Vagina (tissue), 2 donors: ENCODE data around the gene AJM1. TPM values are rescaled to one million over a fixed set of nuclear protein-coding genes. Genes with fewer than 3 reads are reported as not detected.
A peak's percentile ranks its signal among the peaks of the same experiment; 100 is the strongest.

ENCODE experiments used
- DNase-seq, 2 donors: peaks; one replicate each; pipeline ENCODE4 v3.0.0-alpha.2; 2017; ENCODE audit errors: extremely low spot score in 2 of 2
- H3K27ac ChIP-seq: fragments of 200-600 bp; sonication (generic); one replicate; pipeline ENCODE4 v1.5.1; 2019
- H3K27me3 ChIP-seq: fragments of 200-600 bp; sonication (generic); one replicate; pipeline ENCODE4 v1.5.1; 2019
- H3K36me3 ChIP-seq, 2 donors: fragments of 200-600 bp; sonication (generic); one replicate each; pipeline ENCODE4 v1.5.1; 2017 to 2019
- H3K4me1 ChIP-seq: fragments of 200-600 bp; sonication (generic); one replicate; pipeline ENCODE4 v1.5.1; 2019
- H3K4me3 ChIP-seq, 2 donors: fragments of 200-600 bp; sonication (generic); 1 replicate in 1 of 2; 2 replicates in 1 of 2; pipeline ENCODE4 v1.5.1; 2016 to 2019
- H3K9me3 ChIP-seq: fragments of 200-600 bp; sonication (generic); one replicate; pipeline ENCODE4 v1.5.1; 2019
- POLR2A ChIP-seq, 2 donors: fragments of 450-650 bp; IDR thresholded peaks; one replicate each; pipeline ENCODE4 v1.6.1; 2017; ENCODE audit warnings: antibody characterized with exemption in 2 of 2, mild to moderate bottlenecking in 2 of 2, moderate library complexity in 2 of 2
- POLR2AphosphoS5 ChIP-seq, 2 donors: sonication (generic); formaldehyde crosslinking; IDR thresholded peaks; one replicate each; pipeline ENCODE4 v1.9.0; 2017; ENCODE audit warnings: antibody characterized with exemption in 2 of 2, mild to moderate bottlenecking in 2 of 2, low read depth in 1 of 2; ENCODE audit not compliant: insufficient read depth in 1 of 2
- intact Hi-C: fragments of 100-400 bp; cut with DNase I; formaldehyde crosslinking; loops from one replicate; pipeline ENCODE4 v1.15.1; 2023
- total RNA-seq: library from RNA; depleted of rRNA; stranded (reverse); fragments of >200 nt; gene quantifications from one replicate; pipeline ENCODE4 v1.2.3, GENCODE V29; 2016
- TF ChIP-seq, protein P1 (sequence below), 3 experiments: fragments of 450-650 bp in 2 of 3; fragments of 200-600 bp in 1 of 3; sonication (generic) in 1 of 3; IDR thresholded peaks; one replicate each; pipeline ENCODE4 v1.5.1; 2017 to 2019; ENCODE audit warnings: antibody characterized with exemption in 3 of 3, mild to moderate bottlenecking in 2 of 3, moderate library complexity in 2 of 3

AJM1 gene
- total RNA-seq, 1 donor from 2014 or later = 1.2 TPM

GRCh38 chr9:136829412-136829811, 12.9 kb upstream of the AJM1 start:
- Histone ChIP-seq H3K27ac (no peak overlapping the region), H3K4me3 (no peak overlapping the region), H3K9me3 (no peaks in the 10 kb centered on the region), H3K27me3 (no peaks in the 10 kb centered on the region), H3K36me3 (peaks cover 0 to 54% of the 10 kb centered on the region in 2 donors), H3K4me1 (no peaks in the 10 kb centered on the region)
- TF ChIP-seq POLR2A (IDR thresholded peaks at IDR 0.05) (no peak), POLR2AphosphoS5 (IDR thresholded peaks at IDR 0.05; ENCODE audit: insufficient read depth in 1 of 2, low read depth in 1 of 2) (no peak)
- TF ChIP-seq, protein P1, sequence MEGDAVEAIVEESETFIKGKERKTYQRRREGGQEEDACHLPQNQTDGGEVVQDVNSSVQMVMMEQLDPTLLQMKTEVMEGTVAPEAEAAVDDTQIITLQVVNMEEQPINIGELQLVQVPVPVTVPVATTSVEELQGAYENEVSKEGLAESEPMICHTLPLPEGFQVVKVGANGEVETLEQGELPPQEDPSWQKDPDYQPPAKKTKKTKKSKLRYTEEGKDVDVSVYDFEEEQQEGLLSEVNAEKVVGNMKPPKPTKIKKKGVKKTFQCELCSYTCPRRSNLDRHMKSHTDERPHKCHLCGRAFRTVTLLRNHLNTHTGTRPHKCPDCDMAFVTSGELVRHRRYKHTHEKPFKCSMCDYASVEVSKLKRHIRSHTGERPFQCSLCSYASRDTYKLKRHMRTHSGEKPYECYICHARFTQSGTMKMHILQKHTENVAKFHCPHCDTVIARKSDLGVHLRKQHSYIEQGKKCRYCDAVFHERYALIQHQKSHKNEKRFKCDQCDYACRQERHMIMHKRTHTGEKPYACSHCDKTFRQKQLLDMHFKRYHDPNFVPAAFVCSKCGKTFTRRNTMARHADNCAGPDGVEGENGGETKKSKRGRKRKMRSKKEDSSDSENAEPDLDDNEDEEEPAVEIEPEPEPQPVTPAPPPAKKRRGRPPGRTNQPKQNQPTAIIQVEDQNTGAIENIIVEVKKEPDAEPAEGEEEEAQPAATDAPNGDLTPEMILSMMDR (IDR thresholded peaks at IDR 0.05) = no peak
- intact Hi-C loops = no loop called here
- no peak for DNase-seq

DNA sequence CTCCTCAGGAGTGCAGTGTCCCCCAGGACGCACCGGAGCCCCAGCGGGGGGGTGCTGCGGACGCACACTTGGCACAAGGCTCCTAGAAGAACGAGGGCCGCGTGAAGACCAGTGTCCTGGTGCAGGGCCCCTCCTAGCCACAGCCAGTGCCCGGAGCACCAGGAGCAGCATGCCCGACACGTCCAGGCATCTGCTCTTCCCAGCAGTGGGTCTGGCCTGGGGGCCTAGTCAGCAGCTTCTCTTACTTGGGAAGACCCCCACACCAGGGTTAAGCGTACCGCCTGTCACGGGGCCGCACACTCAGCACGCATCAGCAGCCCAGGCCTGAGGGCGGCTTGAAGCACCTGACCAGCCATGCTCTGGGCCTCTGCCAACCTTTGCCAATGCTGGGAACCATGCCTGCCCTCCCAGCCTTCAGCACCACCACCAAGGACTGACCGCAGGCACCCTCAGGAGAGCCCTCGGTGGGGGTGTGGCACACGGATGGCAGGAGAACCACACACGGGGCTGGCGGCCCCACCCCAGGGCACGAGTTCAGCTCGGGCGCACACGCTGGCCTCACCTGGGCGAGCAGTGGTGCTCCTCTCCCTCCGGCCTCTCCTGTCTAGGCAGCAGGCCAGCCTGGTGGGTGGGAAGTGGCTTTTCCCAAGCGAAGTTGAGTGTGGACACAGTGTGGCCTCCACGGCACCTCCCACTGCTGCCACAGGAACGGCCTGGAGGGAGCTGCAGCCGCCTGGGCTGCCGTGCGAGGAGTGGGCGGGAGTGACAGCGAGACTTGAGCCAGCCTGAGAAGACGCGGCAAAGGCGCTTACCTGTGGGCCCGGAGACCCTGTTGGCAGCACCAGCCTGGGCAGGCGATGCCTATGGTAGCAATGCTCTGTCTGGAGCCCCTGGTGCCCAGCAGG, 12.0 kb upstream of the AJM1 start:
- no peak overlapping the region for H3K4me3 ChIP-seq
- peaks cover 0 to 54% of the 10 kb centered on the region in 2 donors for H3K36me3 ChIP-seq
- TF ChIP-seq, protein P1 (IDR thresholded peaks at IDR 0.05) = no peak
- TF ChIP-seq POLR2AphosphoS5 (IDR thresholded peaks at IDR 0.05; ENCODE audit: insufficient read depth in 1 of 2, low read depth in 1 of 2) (peak in 1 of 2 donors; percentile 6), POLR2A (IDR thresholded peaks at IDR 0.05) (no peak)
- H3K4me1 ChIP-seq = no peaks in the 10 kb centered on the region
- no peaks in the 10 kb centered on the region for H3K9me3 ChIP-seq
- no peak for DNase-seq
- no peaks in the 10 kb centered on the region for H3K27me3 ChIP-seq
- intact Hi-C loops = no loop called here
- no peak overlapping the region for H3K27ac ChIP-seq

DNA sequence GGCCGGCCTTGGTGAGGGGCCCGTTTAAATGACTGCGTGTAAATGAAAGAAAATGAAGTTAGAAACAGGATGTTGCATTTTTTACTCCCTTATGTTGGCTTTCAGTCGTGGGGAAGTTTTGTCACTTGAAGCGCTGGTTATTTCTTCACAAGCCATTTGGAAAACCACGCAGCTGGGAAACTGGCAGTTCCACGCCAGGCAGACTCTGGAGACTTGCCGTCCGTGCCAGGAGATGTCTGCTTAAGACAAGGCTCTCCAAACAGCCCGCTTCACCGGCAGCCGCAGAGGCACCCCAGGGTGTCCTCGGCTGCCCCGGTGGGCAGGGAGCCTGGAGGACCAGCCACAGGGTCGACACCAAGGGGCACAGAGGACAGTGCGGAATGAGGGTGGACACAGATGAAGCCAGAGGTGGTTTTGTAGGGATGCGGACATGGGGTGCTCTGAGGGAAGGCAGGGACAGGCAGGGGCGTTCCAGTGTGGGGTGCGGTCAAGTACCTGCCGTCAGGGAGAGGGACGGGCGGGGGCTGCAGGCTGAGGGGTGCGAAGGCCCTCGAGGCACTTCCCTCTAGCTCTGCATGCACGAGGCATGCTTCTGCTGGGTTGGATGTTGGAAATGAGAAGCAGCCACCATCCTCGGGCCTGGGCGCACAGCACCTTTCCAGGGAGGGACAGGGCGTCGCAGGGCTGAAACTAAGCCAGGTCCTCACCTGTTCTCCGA, 11.1 kb upstream of the AJM1 start:
- H3K4me1 ChIP-seq = no peaks in the 10 kb centered on the region
- intact Hi-C loops = no loop called here
- peaks cover 0 to 49% of the 10 kb centered on the region in 2 donors for H3K36me3 ChIP-seq
- H3K4me3 ChIP-seq = no peak overlapping the region
- DNase-seq = no peak
- H3K27me3 ChIP-seq = no peaks in the 10 kb centered on the region
- H3K27ac ChIP-seq = no peak overlapping the region
- TF ChIP-seq, protein P1 (IDR thresholded peaks at IDR 0.05) = no peak
- TF ChIP-seq POLR2AphosphoS5 (IDR thresholded peaks at IDR 0.05; ENCODE audit: insufficient read depth in 1 of 2, low read depth in 1 of 2) (no peak), POLR2A (IDR thresholded peaks at IDR 0.05) (no peak)
- H3K9me3 ChIP-seq = no peaks in the 10 kb centered on the region

DNA sequence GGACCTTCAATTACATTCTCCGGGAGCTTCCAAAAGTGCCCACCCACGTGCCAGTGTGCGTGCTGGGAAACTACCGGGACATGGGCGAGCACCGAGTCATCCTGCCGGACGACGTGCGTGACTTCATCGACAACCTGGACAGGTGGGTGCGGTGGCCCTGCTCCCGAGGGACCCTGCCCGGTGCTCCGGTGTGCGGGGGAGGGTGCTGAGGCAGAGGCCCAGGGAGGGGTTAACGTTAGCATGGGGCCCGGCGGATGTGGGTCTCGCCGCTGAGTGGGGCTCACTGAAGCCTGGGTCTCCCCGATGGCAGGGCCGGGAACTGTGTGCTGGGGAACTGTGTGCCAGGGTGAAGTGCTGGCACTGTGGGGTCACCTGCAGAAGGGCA, 10.6 kb upstream of the AJM1 start:
- TF ChIP-seq POLR2A (IDR thresholded peaks at IDR 0.05) (no peak), POLR2AphosphoS5 (IDR thresholded peaks at IDR 0.05; ENCODE audit: insufficient read depth in 1 of 2, low read depth in 1 of 2) (no peak)
- TF ChIP-seq, protein P1 (IDR thresholded peaks at IDR 0.05) = no peak
- peaks cover 0 to 45% of the 10 kb centered on the region in 2 donors for H3K36me3 ChIP-seq
- no peak overlapping the region for H3K4me3 ChIP-seq
- no peaks in the 10 kb centered on the region for H3K27me3 ChIP-seq
- intact Hi-C loops = no loop called here
- no peak overlapping the region for H3K27ac ChIP-seq
- no peaks in the 10 kb centered on the region for H3K9me3 ChIP-seq
- no peaks in the 10 kb centered on the region for H3K4me1 ChIP-seq
- no peak for DNase-seq
